HG02798 (cell line): ENCODE results near the gene IDNK.

Experiments used
- ATAC-seq: cut with Tn5 transposase; IDR thresholded peaks from one replicate; pipeline ENCODE4 v1.9.1; 2021; ENCODE audit warnings: mild to moderate bottlenecking; ENCODE audit not compliant: unreplicated experiment, poor library complexity

IDNK gene

GRCh38 chr9:83681490-83681889 is 58.5 kb downstream of the IDNK start:
- ATAC-seq = no peak

GRCh38 chr9:83688921-83689320 is 66.0 kb downstream of the IDNK start:
- ATAC-seq = no peak

GRCh38 chr9:83691492-83691891 is 68.5 kb downstream of the IDNK start:
- no peak for ATAC-seq
